Measurements from ENCODE around the gene FAM222B. TPM values are rescaled to one million over a fixed set of nuclear protein-coding genes. Genes with fewer than 3 reads are reported as not detected.
A peak's percentile ranks its signal among the peaks of the same experiment; 100 is the strongest.

The FAM222B gene
- total RNA-seq, 1 donor from 2014 or later = 24.3 TPM

DNA sequence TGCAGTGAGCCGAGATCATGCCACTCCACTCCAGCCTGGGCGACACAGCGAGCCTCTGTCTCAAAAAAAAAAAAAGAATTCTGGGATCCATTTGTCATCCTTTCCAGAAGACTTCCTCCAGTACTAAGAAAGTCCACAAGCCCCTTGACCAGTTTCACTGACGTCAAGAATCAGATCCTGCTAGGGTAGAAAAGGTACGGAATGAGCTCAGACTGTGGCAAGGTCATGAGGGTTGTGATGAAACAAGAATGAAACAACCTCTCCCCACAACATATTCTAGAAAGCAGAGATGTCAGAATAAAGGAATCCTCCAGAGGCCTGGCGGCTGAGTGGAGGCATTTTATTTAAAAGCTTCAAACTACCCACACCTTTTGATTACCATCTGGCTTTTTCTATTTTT, 68.9 kb downstream of the FAM222B start:
- H3K4me3 ChIP-seq (ENCODE audit: low read depth, low read length) = no peak overlapping the region
- H3K36me3 ChIP-seq (ENCODE audit: control insufficient read depth, insufficient read depth, low read length) = no peaks in the 10 kb centered on the region
- DNase-seq (ENCODE audit: low read depth) = no peak
- no peaks in the 10 kb centered on the region for H3K27me3 ChIP-seq (ENCODE audit: control insufficient read depth, insufficient read depth, low read length)
- TF ChIP-seq, protein P1, sequence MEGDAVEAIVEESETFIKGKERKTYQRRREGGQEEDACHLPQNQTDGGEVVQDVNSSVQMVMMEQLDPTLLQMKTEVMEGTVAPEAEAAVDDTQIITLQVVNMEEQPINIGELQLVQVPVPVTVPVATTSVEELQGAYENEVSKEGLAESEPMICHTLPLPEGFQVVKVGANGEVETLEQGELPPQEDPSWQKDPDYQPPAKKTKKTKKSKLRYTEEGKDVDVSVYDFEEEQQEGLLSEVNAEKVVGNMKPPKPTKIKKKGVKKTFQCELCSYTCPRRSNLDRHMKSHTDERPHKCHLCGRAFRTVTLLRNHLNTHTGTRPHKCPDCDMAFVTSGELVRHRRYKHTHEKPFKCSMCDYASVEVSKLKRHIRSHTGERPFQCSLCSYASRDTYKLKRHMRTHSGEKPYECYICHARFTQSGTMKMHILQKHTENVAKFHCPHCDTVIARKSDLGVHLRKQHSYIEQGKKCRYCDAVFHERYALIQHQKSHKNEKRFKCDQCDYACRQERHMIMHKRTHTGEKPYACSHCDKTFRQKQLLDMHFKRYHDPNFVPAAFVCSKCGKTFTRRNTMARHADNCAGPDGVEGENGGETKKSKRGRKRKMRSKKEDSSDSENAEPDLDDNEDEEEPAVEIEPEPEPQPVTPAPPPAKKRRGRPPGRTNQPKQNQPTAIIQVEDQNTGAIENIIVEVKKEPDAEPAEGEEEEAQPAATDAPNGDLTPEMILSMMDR (IDR thresholded peaks at IDR 0.05; ENCODE audit: insufficient read depth, low read length, poor library complexity, severe bottlenecking) = no peak

DNA sequence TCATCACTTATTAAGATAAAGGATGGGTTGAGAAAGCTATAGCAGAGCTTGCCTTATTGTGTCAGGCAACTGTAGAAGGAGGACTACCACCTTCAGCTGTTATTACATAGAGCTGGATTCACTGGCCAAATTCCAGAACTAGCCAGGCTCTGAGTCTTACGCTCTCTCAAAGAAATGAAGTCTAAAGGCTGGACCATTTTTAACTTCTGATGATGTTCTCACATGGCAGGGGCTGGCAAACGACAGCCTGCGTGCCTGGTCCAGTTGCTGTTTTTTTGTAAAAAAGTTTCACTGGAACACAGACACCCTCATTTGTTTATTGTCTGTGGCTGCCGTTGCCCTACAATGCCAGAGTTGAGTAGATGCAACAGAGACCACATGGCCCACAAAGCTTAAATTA, 77.6 kb downstream of the FAM222B start:
- no peak for DNase-seq (ENCODE audit: low read depth)
- TF ChIP-seq, protein P1 (IDR thresholded peaks at IDR 0.05; ENCODE audit: insufficient read depth, low read length, poor library complexity, severe bottlenecking) = no peak
- Histone ChIP-seq H3K4me3 (ENCODE audit: low read depth, low read length) (no peak overlapping the region), H3K27me3 (ENCODE audit: control insufficient read depth, insufficient read depth, low read length) (no peaks in the 10 kb centered on the region), H3K36me3 (ENCODE audit: control insufficient read depth, insufficient read depth, low read length) (no peaks in the 10 kb centered on the region)

DNA sequence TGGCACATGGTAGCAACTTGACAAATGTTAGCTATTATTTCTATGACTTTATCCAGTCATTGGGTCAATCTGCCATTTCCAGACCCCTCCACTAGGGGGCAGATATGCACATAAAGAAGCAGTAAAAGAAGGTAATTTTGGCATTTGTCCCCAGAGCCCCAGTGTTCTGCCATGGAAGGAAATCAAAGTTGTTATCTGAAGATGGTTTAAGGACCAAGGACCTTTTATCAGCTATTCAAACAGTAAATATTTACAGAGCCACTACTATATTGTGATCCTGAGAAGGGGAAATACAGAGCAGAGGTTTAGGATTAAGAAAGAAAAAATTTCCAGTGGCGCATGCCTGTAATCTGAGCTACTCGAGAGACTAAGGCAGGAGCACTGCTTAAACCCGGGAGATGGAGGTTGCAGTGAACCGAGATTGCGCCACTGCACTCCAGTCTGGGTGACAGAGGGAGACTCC, 78.8 kb downstream of the FAM222B start:
- H3K36me3 ChIP-seq (ENCODE audit: control insufficient read depth, insufficient read depth, low read length) = no peaks in the 10 kb centered on the region
- no peak for DNase-seq (ENCODE audit: low read depth)
- no peaks in the 10 kb centered on the region for H3K27me3 ChIP-seq (ENCODE audit: control insufficient read depth, insufficient read depth, low read length)
- TF ChIP-seq, protein P1 (IDR thresholded peaks at IDR 0.05; ENCODE audit: insufficient read depth, low read length, poor library complexity, severe bottlenecking) = peak; percentile 82
- H3K4me3 ChIP-seq (ENCODE audit: low read depth, low read length) = no peak overlapping the region

DNA sequence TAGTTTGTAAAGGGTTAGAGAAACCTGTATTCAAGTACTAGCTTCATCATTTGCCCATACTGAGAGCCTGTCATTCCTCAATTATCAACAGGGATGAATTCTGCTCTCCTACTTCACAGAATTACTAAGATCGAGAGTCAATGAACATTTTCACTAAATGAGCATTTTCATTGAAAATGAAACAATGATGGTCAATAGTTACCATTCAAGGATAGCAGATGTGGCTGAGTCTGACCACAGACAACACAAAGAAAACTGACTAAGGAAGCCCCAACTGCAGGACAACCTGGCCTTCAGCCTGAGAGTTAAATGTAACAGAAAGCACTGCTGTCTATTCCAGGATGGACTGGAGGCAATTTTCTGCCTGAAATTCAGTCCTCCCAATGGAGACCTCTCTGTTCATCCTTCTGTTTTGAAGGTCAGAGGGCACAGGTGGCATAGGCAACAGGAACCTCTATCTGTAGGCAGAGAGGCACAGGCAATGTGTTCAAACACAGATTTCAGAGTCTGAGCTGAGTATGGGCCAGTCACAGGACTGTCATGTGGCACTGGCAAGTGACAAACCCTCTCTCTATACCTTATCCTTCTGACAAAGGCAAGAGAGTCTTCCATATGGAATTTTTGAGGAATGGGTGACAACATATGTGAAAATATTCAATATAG, 79.3 kb downstream of the FAM222B start:
- TF ChIP-seq, protein P1 (IDR thresholded peaks at IDR 0.05; ENCODE audit: insufficient read depth, low read length, poor library complexity, severe bottlenecking) = no peak
- H3K27me3 ChIP-seq (ENCODE audit: control insufficient read depth, insufficient read depth, low read length) = no peaks in the 10 kb centered on the region
- DNase-seq (ENCODE audit: low read depth) = no peak
- peaks cover 2% of the 10 kb centered on the region for H3K36me3 ChIP-seq (ENCODE audit: control insufficient read depth, insufficient read depth, low read length)
- no peak overlapping the region for H3K4me3 ChIP-seq (ENCODE audit: low read depth, low read length)

DNA sequence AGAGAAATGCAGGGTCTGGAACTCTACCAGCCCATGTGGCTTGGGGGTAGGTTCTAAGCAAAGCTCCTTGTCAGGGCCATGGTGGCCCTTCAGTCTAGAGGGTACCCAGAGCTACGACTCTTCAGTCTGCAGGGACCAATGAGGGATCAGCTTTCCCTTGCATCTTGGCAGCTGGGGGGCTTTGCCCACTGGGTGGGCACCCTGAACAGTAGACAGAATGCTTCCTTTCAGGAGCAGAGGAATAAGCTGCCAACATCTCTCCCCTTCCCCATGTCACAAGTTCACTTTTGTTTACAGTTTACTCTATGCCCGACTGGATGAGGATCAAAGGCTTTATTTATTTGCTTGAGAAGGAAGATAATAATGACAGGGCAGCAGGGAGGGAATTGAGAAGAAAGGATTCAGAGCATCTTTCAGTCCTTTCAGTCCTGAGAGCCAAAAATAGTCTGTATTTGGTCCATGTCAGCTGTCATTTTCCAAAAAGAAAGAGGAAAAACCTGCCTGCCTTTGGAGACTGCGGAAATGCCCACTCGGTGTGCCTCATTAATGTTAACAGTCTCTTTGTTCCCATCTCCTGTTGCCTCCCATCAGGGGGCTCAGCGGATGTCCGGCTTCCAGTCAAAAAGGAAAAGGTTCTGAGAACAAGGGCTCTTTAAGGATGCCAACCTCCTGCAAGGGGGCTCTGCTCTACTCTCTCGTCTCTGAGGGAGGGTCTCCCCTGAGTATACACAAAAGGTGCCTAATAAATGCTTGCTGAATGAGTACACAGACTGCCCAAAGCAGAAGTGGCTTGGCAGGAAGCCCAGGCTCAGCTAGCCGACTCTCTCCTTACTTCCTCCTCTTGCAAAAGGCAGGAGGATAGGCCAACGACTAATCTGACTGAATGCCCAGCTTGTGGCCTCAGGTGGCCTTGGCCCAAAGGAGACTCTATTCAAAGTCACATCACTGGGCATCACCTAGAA, 81.7 kb downstream of the FAM222B start:
- DNase-seq (ENCODE audit: low read depth) = no peak
- peaks cover 2% of the 10 kb centered on the region for H3K36me3 ChIP-seq (ENCODE audit: control insufficient read depth, insufficient read depth, low read length)
- H3K4me3 ChIP-seq (ENCODE audit: low read depth, low read length) = no peak overlapping the region
- no peaks in the 10 kb centered on the region for H3K27me3 ChIP-seq (ENCODE audit: control insufficient read depth, insufficient read depth, low read length)
- TF ChIP-seq, protein P1 (IDR thresholded peaks at IDR 0.05; ENCODE audit: insufficient read depth, low read length, poor library complexity, severe bottlenecking) = no peak
